Measurements from ENCODE around the gene L1TD1.

GRCh38 chr1:62210960-62211359 lies 16.3 kb downstream of the L1TD1 start:
- TF ChIP-seq CTCF (optimal IDR thresholded peaks at IDR 0.05 in 1 of 3, IDR thresholded peaks at IDR 0.05 in 1 of 3, conservative IDR thresholded peaks at IDR 0.05 in 1 of 3; ENCODE audit: extremely low read depth in 1 of 3, insufficient read depth in 2 of 3, low read length in 3 of 3): no peak
- no peak for TF ChIP-seq EZH2 (IDR thresholded peaks at IDR 0.05; ENCODE audit: low read length)

All from keratinocyte (primary cell).